AG04450 (cell line): ENCODE data around the gene PMM2. TPM values are rescaled to one million over a fixed set of nuclear protein-coding genes. Genes with fewer than 3 reads are reported as not detected.

Experiments
- CTCF ChIA-PET: fragments of 300-600, 350-600 bp; formaldehyde crosslinking; extraction: SDS; loops from one replicate; lab custom pipeline; 2022; ENCODE audit warnings: antibody characterized with exemption, inconsistent platforms; lab: Charles Lee
- POLR2A ChIA-PET: fragments of 350-600 bp; formaldehyde crosslinking; extraction: SDS; loops from one replicate; lab custom pipeline; 2021; ENCODE audit warnings: antibody characterized with exemption, inconsistent platforms; lab: Yijun Ruan, JAX
- DNase-seq: peaks from one replicate; pipeline ENCODE4 v3.0.0-alpha.2; 2011; ENCODE audit warnings: low read depth, low spot score
- H3K27ac ChIP-seq: one replicate; pipeline ENCODE4 v1.5.1; 2012; ENCODE audit warnings: low read depth, low read length, control low read depth
- H3K27me3 ChIP-seq: one replicate; pipeline ENCODE4 v1.6.0; 2012; ENCODE audit warnings: low read length; ENCODE audit not compliant: control insufficient read depth, insufficient read depth
- H3K4me3 ChIP-seq: 2 replicates; pipeline ENCODE4 v1.5.1; 2011; ENCODE audit warnings: mild to moderate bottlenecking, low read depth, low read length, control low read depth
- H3K9me3 ChIP-seq: 2 replicates; pipeline ENCODE4 v1.5.1; 2012; ENCODE audit warnings: low read length; ENCODE audit not compliant: control insufficient read depth, insufficient read depth
- CTCF ChIP-seq: IDR thresholded peaks from 2 replicates; pipeline ENCODE4 v1.5.1; 2011; ENCODE audit warnings: low read depth, low read length, control low read depth, inconsistent platforms
- polyA plus RNA-seq: library from polyadenylated mRNA; depleted of rRNA; stranded (reverse); fragments of >200 nt; gene quantifications from 2 replicates; pipeline ENCODE4 v1.2.3, GENCODE V29; 2011

Gene PMM2
- polyA plus RNA-seq, 1 experiment = 37.0 TPM

- DNase-seq = no peak
- no peaks in the 10 kb centered on the region; the same call in 1 of the 2 replicates for H3K9me3 ChIP-seq
- CTCF ChIA-PET = interaction anchor here (1.0 to 5.1 kb wide), 6 partner anchors 13 to 315 kb away, joined by 3 to 43 read pairs (median 24); partner anchors contain the start of gene CARHSP1
- H3K4me3 ChIP-seq = no peak within 1 kb of the TSS
- TF ChIP-seq CTCF = no peak
- H3K27me3 ChIP-seq = no peaks in the 10 kb centered on the region
- POLR2A ChIA-PET = interaction anchor here (1.0 to 1.2 kb wide), 2 partner anchors 13 to 18 kb away, joined by 3 to 4 read pairs; partner anchors contain the start of gene CARHSP1
- no peak within 1 kb of the TSS for H3K27ac ChIP-seq
These were observed 84.5 kb downstream of the PMM2 start, which contains the start of gene LITAFD for GRCh38 chr16:8882041-8882617. Gene LITAFD, plus strand, starts transcription at chr16:8882351. Its CDS starts 2,005 bp downstream, at chr16:8884356.

GRCh38 chr16:8882725-8883377 lies 85.2 kb downstream of the PMM2 start:
- POLR2A ChIA-PET = interaction anchor here (0.7 kb wide), 1 partner anchor 12 kb away, joined by 3 read pairs; no protein-coding TSS in a partner anchor
- CTCF ChIA-PET = interaction anchor here (1.2 to 5.1 kb wide), 2 partner anchors 125 to 222 kb away, joined by 6 to 26 read pairs; no protein-coding TSS in a partner anchor

GRCh38 chr16:8885674-8886592 lies 88.3 kb downstream of the PMM2 start:
- DNase-seq = no peak
- ChIA-PET CTCF (interaction anchor here (1.1 to 3.6 kb wide), 3 partner anchors 10 to 225 kb away, joined by 3 to 17 read pairs (median 4); no protein-coding TSS in a partner anchor), POLR2A (interaction anchor here (0.7 to 0.9 kb wide), 2 partner anchors 12 to 14 kb away, joined by 4 to 5 read pairs; no protein-coding TSS in a partner anchor)
- no peaks in the 10 kb centered on the region for H3K27me3 ChIP-seq
- H3K27ac ChIP-seq = peak overlapping the region; percentile 91
- peak; percentile 25; the same call in 1 of the 2 replicates for TF ChIP-seq CTCF
- no peak overlapping the region for H3K4me3 ChIP-seq
- H3K9me3 ChIP-seq = no peaks in the 10 kb centered on the region; the same call in 1 of the 2 replicates

More at GRCh38 chr16:8882725-8883377, 85.2 kb downstream of the PMM2 start:
- TF ChIP-seq CTCF = no peak
- H3K27ac ChIP-seq = no peak overlapping the region
- DNase-seq = no peak
- no peaks in the 10 kb centered on the region; the same call in 1 of the 2 replicates for H3K9me3 ChIP-seq
- H3K27me3 ChIP-seq = no peaks in the 10 kb centered on the region
- no peak overlapping the region for H3K4me3 ChIP-seq

DNA sequence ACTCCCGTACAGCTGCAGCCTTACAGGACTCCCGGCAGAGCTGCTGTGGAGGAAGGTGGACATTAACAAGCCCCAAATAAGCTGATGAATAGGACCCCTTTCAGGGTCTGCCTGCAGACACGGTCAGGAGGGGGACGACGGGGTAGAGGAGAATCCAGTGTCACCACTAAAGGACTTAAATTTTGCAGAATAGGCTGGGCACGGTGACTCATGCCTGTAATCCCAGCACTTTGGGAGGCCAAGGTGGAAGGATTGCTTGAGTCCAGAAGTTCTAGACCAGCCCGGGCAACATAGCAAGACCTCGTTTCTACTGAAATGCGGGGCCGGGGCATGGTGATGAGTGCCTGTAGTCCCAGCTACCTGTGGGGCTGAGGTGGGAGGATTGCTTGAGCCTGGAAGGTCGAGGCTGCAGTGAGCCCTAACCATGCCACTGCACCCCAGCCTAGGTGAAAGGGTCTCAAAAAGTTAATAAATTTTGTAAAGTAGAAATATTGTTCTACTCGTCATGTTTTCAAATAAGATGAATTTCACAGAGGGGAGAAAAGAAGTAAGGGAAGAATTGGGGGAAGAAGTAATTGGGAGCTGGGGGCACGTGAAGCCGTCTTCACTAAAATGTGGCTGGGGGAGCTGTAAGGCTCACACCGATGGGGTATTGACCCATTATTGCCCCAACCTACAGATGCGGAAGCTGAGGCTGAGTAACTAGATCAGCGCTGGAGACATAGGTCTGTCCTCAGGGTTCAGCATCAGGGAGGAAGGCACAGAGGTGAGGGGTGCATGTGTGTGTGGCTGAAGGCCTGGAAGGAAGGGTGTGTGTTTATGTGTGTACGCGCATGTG lies 89.2 kb downstream of the PMM2 start:
- POLR2A ChIA-PET = interaction anchor here (0.9 kb wide), 1 partner anchor 13 kb away, joined by 4 read pairs; no protein-coding TSS in a partner anchor
- Histone ChIP-seq H3K27ac (peak overlapping the region; percentile 57), H3K4me3 (no peak overlapping the region), H3K9me3 (no peaks in the 10 kb centered on the region; the same call in 1 of the 2 replicates), H3K27me3 (no peaks in the 10 kb centered on the region)
- no peak for DNase-seq
- TF ChIP-seq CTCF = no peak
- CTCF ChIA-PET = interaction anchor here (1.1 to 3.6 kb wide), 2 partner anchors 9 to 122 kb away, joined by 4 to 17 read pairs; no protein-coding TSS in a partner anchor
